LNCaP clone FGC (cell line): ENCODE data around the gene BMP4.

ENCODE experiments used
- DNase-seq: peaks from one replicate; pipeline ENCODE4 v3.0.0-alpha.2; 2011; ENCODE audit warnings: low read depth
- H3K4me3 ChIP-seq: 2 replicates; pipeline ENCODE4 v1.5.1; 2011; ENCODE audit warnings: mild to moderate bottlenecking, low read depth, low read length, control low read depth
- TF ChIP-seq, protein P1 (sequence below): IDR thresholded peaks from 2 replicates; pipeline ENCODE4 v1.5.1; 2012; ENCODE audit warnings: mild to moderate bottlenecking; ENCODE audit not compliant: control insufficient read depth, insufficient read depth; ENCODE audit errors: extremely low read depth

The BMP4 gene

DNA sequence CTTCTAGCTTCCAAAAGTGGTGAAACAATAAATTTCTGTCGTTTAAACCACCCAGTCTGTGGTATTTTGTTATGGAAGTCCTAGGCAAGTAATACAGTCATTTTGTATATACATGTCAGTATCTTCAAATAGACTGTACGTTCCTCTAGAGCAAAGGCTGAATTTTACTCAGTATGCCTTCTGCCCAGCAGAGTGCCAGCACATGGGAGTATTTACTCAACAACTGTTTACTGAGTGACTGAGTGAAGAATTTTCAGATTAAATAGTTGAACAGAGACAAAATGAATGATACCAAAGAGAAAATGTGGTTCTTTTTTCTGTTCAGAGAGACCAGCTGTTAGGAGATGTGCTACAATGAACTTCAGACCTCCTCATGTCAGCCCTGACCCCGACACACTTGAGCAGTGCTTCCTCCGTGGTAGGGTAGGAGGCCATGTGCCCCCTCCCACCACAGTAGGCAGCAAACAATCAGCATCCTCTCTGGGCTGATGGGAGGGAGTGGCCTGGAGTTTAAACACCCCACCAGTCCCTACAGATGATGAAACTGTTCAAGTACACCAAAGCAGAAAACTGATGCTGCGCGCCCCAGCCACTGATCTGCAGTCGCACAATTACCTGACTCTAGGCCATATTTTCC lies 21.7 kb downstream of the BMP4 start:
- DNase-seq = no peak
- H3K4me3 ChIP-seq = no peak overlapping the region
- TF ChIP-seq, protein P1, sequence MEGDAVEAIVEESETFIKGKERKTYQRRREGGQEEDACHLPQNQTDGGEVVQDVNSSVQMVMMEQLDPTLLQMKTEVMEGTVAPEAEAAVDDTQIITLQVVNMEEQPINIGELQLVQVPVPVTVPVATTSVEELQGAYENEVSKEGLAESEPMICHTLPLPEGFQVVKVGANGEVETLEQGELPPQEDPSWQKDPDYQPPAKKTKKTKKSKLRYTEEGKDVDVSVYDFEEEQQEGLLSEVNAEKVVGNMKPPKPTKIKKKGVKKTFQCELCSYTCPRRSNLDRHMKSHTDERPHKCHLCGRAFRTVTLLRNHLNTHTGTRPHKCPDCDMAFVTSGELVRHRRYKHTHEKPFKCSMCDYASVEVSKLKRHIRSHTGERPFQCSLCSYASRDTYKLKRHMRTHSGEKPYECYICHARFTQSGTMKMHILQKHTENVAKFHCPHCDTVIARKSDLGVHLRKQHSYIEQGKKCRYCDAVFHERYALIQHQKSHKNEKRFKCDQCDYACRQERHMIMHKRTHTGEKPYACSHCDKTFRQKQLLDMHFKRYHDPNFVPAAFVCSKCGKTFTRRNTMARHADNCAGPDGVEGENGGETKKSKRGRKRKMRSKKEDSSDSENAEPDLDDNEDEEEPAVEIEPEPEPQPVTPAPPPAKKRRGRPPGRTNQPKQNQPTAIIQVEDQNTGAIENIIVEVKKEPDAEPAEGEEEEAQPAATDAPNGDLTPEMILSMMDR = no peak

DNA sequence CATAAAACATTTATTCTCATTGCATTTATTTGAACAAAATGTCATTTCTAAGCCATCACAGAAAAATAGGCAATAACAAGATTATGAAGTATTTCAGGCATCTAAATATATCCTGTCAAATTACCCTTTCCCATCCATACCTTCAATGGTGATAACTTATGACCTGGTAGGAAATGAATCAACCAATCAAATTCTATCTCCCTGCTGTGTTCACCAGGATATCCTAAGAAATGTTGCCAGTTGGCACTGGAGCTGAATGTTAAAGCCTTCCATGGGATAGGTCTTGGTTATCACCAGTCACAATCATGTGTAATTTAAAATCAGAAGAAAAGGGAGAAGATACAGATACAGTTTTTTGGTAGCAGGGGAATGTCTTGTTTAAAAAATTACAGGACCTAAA lies 23.7 kb downstream of the BMP4 start:
- no peak for DNase-seq
- TF ChIP-seq, protein P1 = no peak

DNA sequence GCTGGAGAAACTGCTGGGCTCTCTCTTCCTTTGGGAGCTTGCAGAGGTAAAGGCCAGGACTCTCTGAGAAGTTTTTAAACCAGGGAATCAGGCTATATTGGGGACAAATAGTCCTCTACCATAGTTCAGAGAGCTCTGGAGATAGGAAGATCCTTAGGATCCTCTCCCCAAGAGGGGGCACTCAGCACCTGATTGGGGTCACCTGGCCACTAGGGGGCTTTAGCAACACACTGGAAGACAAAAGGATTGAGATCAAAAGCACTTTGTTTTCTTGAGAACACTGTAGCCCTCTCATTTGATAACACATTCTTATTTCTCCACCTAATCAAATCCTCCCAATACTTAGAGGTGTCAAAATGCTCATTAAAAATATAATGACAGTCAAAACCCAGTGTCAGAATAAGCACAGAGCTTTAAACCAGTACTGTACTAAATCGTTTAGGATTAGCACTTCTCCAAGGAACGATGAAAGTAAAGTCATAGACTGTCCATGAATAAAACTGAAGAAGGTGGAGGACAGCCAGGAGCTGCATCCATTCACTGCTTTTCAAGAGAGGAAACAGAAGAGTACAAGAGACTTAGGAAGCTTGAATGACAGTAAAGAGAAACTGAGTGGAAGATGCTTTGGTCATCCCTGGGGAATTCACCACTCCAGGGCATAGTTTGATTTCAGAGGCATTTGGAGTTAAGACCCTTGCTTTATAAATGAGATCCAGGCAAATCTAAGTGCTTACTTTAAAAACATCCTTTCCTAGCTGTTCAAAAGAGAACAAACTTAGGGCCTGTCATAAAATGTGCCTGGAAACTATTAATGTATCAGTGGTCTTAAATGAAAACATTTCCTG lies 26.5 kb downstream of the BMP4 start:
- TF ChIP-seq, protein P1 = peak; percentile 86
- DNase-seq = no peak
- no peak overlapping the region for H3K4me3 ChIP-seq

More for the DNA sequence above, 23.7 kb downstream of the BMP4 start:
- no peak overlapping the region for H3K4me3 ChIP-seq

DNA sequence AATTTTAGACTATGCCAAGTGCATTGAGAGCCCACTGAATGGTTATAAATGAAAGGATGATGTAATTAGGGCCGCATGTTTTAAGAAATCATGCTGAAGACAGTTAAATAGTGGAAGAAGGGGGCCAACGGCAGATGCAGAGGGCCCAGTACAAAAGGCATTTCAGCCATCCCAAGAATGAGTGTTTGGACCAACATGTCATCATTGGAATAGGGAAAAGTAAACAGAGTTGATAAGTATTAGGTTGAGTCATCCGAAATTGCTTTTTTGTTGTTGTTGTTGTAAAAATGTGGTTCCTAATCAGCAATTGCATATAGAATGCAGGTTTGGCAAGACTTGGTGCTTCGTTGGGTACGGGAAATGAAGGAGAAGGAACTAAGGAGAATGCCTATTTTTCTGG lies 29.5 kb downstream of the BMP4 start:
- TF ChIP-seq, protein P1 = no peak
- H3K4me3 ChIP-seq = no peak overlapping the region
- DNase-seq = no peak

DNA sequence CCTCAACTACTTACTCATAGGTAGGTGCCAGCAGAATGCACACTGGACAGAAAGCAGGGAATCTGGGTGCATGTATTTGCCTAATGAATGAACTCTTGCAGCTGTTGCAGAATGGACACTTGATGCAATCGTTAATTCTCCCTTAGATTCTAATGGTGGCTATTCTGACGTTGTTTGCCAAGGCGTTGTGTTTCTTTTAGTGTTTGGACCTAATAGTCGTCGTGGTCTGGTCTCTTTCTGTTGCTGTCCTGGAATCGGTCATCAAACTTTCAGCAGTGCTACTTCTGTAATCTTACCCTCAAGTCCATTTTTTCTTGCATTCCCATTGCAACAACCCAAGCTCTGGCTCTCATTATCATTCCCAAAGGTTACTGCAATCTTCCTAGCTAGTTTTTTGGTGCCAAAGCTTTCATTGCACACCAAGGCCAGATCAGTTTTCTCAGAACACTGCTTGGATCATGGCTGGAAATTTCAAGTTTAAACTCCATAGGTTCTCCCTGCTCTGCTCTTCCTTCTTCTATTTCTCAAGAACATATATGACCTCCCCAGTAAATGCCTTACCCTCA lies 31.3 kb downstream of the BMP4 start:
- no peak overlapping the region for H3K4me3 ChIP-seq
- DNase-seq = no peak
- TF ChIP-seq, protein P1 = no peak

DNA sequence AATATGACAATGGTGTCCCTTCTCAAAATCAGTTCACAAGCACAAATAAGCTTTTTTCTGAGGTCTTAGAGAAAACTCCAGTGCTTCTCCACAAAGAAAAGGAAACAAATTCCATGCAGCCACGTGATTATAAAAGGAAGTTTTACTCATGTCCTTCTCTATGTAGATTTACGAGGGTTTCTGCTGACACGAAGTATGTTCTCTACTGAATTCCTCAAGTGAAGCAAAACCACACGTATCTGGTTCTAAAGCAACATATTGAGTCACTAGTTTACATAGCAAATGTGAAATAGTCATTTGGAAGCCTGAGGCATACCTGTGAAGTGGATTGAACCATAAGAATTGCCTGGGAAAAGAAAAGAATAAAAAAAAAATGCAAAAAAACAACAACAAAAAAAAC lies 31.9 kb downstream of the BMP4 start:
- TF ChIP-seq, protein P1 = no peak
- H3K4me3 ChIP-seq = no peak overlapping the region
- no peak for DNase-seq
